PC-3 (cell line): ENCODE measurements around the gene ANKRD11.

Experiments used
- EZH2 ChIP-seq: fragments of 300-600 bp; sonication (generic); IDR thresholded peaks from one replicate; pipeline ENCODE4 v1.6.1; 2017; ENCODE audit warnings: antibody characterized with exemption, mild to moderate bottlenecking, low read length; ENCODE audit not compliant: unreplicated experiment
- TF ChIP-seq, protein P1 (sequence below): fragments of 300-600 bp; sonication (generic); conservative IDR thresholded peaks from 2 replicates; pipeline ENCODE4 v1.5.1; 2017; ENCODE audit warnings: antibody characterized with exemption, low read depth, mild to moderate bottlenecking, low read length

GRCh38 chr16:89507214-89507833, 17.0 kb upstream of the ANKRD11 start:
- no peak for TF ChIP-seq EZH2
- TF ChIP-seq, protein P1, sequence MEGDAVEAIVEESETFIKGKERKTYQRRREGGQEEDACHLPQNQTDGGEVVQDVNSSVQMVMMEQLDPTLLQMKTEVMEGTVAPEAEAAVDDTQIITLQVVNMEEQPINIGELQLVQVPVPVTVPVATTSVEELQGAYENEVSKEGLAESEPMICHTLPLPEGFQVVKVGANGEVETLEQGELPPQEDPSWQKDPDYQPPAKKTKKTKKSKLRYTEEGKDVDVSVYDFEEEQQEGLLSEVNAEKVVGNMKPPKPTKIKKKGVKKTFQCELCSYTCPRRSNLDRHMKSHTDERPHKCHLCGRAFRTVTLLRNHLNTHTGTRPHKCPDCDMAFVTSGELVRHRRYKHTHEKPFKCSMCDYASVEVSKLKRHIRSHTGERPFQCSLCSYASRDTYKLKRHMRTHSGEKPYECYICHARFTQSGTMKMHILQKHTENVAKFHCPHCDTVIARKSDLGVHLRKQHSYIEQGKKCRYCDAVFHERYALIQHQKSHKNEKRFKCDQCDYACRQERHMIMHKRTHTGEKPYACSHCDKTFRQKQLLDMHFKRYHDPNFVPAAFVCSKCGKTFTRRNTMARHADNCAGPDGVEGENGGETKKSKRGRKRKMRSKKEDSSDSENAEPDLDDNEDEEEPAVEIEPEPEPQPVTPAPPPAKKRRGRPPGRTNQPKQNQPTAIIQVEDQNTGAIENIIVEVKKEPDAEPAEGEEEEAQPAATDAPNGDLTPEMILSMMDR: no peak
